GM19193 (cell line): ENCODE results near the gene MEIOB.

Source experiments
- POLR2A ChIP-seq: IDR thresholded peaks from 4 replicates; pipeline ENCODE4 v1.6.1; 2011; ENCODE audit not compliant: insufficient read depth, insufficient read length; ENCODE audit errors: extremely low read depth

Gene MEIOB

GRCh38 chr16:1865902-1866690 lies 5.9 kb downstream of the MEIOB start:
- no peak for TF ChIP-seq POLR2A

GRCh38 chr16:1863681-1864460 lies 8.1 kb downstream of the MEIOB start:
- no peak for TF ChIP-seq POLR2A

GRCh38 chr16:1862394-1862793 lies 9.6 kb downstream of the MEIOB start:
- no peak for TF ChIP-seq POLR2A

- TF ChIP-seq POLR2A: no peak
Observed at GRCh38 chr16:1861730-1862129, 10.2 kb downstream of the MEIOB start.

GRCh38 chr16:1859650-1860049 lies 12.3 kb downstream of the MEIOB start:
- TF ChIP-seq POLR2A: no peak

GRCh38 chr16:1858189-1858865 lies 13.6 kb downstream of the MEIOB start:
- no peak for TF ChIP-seq POLR2A

- TF ChIP-seq POLR2A: no peak
Observed at GRCh38 chr16:1857433-1858097, 14.4 kb downstream of the MEIOB start.

- no peak for TF ChIP-seq POLR2A
Observed at GRCh38 chr16:1851793-1852192, 20.2 kb downstream of the MEIOB start.

- no peak for TF ChIP-seq POLR2A
Observed at GRCh38 chr16:1850981-1851380, 21.0 kb downstream of the MEIOB start.

- no peak for TF ChIP-seq POLR2A
Observed at GRCh38 chr16:1846416-1846815, 25.5 kb downstream of the MEIOB start.

- no peak for TF ChIP-seq POLR2A
Observed at GRCh38 chr16:1845985-1846384, 26.0 kb downstream of the MEIOB start.

GRCh38 chr16:1839554-1839953 lies 32.4 kb downstream of the MEIOB start:
- TF ChIP-seq POLR2A: no peak

- no peak for TF ChIP-seq POLR2A
Observed at GRCh38 chr16:1834096-1834495, 37.9 kb downstream of the MEIOB start.

GRCh38 chr16:1832838-1833454 lies 39.0 kb downstream of the MEIOB start:
- no peak for TF ChIP-seq POLR2A
